ENCODE measurements around the gene SLC16A9.

The SLC16A9 gene

GRCh38 chr10:59687657-59688056 lies 22.0 kb downstream of the SLC16A9 start:
- no peak for DNase-seq
- peaks cover 19% of the 10 kb centered on the region for H3K36me3 ChIP-seq
- no peaks in the 10 kb centered on the region for H3K9me3 ChIP-seq (ENCODE audit: severe bottlenecking)
- H3K27ac ChIP-seq: no peak overlapping the region
- no peaks in the 10 kb centered on the region for H3K27me3 ChIP-seq (ENCODE audit: insufficient read depth, low read depth, severe bottlenecking)
- TF ChIP-seq, protein P1, sequence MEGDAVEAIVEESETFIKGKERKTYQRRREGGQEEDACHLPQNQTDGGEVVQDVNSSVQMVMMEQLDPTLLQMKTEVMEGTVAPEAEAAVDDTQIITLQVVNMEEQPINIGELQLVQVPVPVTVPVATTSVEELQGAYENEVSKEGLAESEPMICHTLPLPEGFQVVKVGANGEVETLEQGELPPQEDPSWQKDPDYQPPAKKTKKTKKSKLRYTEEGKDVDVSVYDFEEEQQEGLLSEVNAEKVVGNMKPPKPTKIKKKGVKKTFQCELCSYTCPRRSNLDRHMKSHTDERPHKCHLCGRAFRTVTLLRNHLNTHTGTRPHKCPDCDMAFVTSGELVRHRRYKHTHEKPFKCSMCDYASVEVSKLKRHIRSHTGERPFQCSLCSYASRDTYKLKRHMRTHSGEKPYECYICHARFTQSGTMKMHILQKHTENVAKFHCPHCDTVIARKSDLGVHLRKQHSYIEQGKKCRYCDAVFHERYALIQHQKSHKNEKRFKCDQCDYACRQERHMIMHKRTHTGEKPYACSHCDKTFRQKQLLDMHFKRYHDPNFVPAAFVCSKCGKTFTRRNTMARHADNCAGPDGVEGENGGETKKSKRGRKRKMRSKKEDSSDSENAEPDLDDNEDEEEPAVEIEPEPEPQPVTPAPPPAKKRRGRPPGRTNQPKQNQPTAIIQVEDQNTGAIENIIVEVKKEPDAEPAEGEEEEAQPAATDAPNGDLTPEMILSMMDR (IDR thresholded peaks at IDR 0.05; ENCODE audit: low read depth, low read length): no peak
- no peak overlapping the region for H3K4me3 ChIP-seq (ENCODE audit: low read depth, low read length)

DNA sequence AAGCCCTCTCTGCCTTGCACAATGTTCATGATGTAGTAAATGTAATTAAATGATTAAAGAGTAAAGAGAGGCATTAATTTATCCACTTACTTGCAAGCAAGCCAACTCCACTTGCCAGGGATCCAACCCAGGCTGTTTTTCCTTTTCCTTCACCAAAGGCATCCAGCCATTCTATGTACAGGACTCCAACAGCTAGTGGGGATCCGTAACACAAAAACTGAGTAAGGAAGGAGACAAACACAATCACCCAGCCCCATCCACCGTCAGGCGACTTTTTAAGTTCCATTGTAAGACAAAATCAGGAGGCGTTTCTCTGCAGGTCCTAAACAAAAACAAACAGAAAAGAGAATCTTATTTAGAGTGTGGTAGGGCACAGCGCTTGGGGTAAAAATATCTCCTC lies 25.6 kb downstream of the SLC16A9 start:
- DNase-seq: no peak
- H3K27me3 ChIP-seq (ENCODE audit: insufficient read depth, low read depth, severe bottlenecking): no peaks in the 10 kb centered on the region
- H3K36me3 ChIP-seq: peaks cover 21% of the 10 kb centered on the region
- H3K27ac ChIP-seq: no peak overlapping the region
- H3K4me3 ChIP-seq (ENCODE audit: low read depth, low read length): no peak overlapping the region
- no peaks in the 10 kb centered on the region for H3K9me3 ChIP-seq (ENCODE audit: severe bottlenecking)
- TF ChIP-seq, protein P1 (IDR thresholded peaks at IDR 0.05; ENCODE audit: low read depth, low read length): no peak

DNA sequence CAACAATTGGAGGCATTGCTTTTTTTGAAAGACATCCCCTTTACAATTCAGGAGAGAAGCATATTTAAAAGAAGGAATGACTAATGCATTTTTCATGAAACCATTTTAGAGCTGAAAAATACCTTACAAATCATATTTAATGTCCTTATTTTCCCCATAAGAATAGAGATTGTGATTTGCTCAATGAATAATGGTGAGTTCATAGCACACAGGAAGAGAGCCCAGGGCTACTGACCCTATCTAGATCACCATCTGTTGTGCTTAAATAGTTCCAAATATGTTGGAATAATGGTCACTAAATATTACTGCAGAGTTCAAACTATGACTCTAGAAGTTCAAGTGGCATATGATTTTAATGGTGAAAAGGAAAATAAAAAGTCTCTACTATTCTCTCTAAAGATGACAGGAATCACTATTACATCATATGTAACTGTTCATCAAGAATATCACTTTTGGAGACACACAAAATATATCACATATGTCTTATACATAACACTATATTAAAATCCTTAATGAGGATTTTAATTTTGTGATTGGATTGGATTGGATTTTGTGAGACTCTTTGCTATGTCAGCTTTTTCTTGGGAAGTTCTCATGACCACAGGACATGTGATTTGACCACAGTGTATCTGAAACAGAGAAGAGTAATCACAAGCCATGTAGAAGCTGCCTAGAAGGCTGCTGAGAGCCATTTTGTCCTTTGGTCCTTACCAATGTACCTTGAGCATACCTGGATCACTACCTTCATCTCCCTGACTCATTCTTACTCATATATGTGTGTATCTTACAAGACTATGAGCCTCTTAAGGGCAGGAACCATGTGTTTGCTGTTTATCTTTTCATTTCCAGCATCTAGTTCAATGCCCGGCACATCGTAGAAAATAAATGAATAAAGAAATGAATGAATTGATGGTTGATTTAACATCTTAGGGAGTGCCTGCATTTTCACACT lies 26.4 kb downstream of the SLC16A9 start:
- no peaks in the 10 kb centered on the region for H3K9me3 ChIP-seq (ENCODE audit: severe bottlenecking)
- H3K36me3 ChIP-seq: peaks cover 21% of the 10 kb centered on the region
- H3K27ac ChIP-seq: no peak overlapping the region
- TF ChIP-seq, protein P1 (IDR thresholded peaks at IDR 0.05; ENCODE audit: low read depth, low read length): no peak
- no peak for DNase-seq
- no peaks in the 10 kb centered on the region for H3K27me3 ChIP-seq (ENCODE audit: insufficient read depth, low read depth, severe bottlenecking)
- no peak overlapping the region for H3K4me3 ChIP-seq (ENCODE audit: low read depth, low read length)

GRCh38 chr10:59680199-59680598 lies 29.5 kb downstream of the SLC16A9 start:
- H3K27ac ChIP-seq: no peak overlapping the region
- peaks cover 25% of the 10 kb centered on the region for H3K36me3 ChIP-seq
- no peaks in the 10 kb centered on the region for H3K27me3 ChIP-seq (ENCODE audit: insufficient read depth, low read depth, severe bottlenecking)
- no peaks in the 10 kb centered on the region for H3K9me3 ChIP-seq (ENCODE audit: severe bottlenecking)
- no peak for DNase-seq
- H3K4me3 ChIP-seq (ENCODE audit: low read depth, low read length): no peak overlapping the region
- TF ChIP-seq, protein P1 (IDR thresholded peaks at IDR 0.05; ENCODE audit: low read depth, low read length): no peak

- Histone ChIP-seq H3K27ac (no peak overlapping the region), H3K4me3 (ENCODE audit: low read depth, low read length) (no peak overlapping the region), H3K27me3 (ENCODE audit: insufficient read depth, low read depth, severe bottlenecking) (no peaks in the 10 kb centered on the region), H3K36me3 (peaks cover 31% of the 10 kb centered on the region), H3K9me3 (ENCODE audit: severe bottlenecking) (no peaks in the 10 kb centered on the region)
- TF ChIP-seq, protein P1 (IDR thresholded peaks at IDR 0.05; ENCODE audit: low read depth, low read length): no peak
- no peak for DNase-seq
Measured at GRCh38 chr10:59678884-59679301, 30.8 kb downstream of the SLC16A9 start.

Measured in WERI-Rb-1 (cell line).